GM12864 (cell line): Measurements from ENCODE around the gene GGT1.
"Not testable (repeated sequence)": the region's sequence is repeated elsewhere in the genome, so short reads cannot be mapped to it uniquely, and the experiment has no call there.

Experiments used
- DNase-seq: peaks from one replicate; pipeline ENCODE4 v3.0.0-alpha.2; 2011; ENCODE audit warnings: low read depth
- H3K4me3 ChIP-seq: 2 replicates; pipeline ENCODE4 v1.5.1; 2011; ENCODE audit warnings: mild to moderate bottlenecking, low read depth, low read length, control low read depth
- CTCF ChIP-seq: IDR thresholded peaks from 2 replicates; pipeline ENCODE4 v1.5.1; 2011; ENCODE audit warnings: low read depth, mild to moderate bottlenecking, moderate library complexity, low read length, control low read depth, inconsistent platforms; ENCODE audit errors: missing control alignments

The GGT1 gene

GRCh38 chr22:24602847-24603769, at the start of gene GGT1:
Gene GGT1 (plus strand): TSS chr22:24603193. CDS start chr22:24611082, 7,889 bp downstream.
- H3K4me3 ChIP-seq, DNase-seq: not testable (repeated sequence)

- TF ChIP-seq CTCF: no peak
- peak overlapping the region; percentile 82 for H3K4me3 ChIP-seq
- no peak for DNase-seq
Observed at GRCh38 chr22:24553597-24554312, 49.2 kb upstream of the GGT1 start.

GRCh38 chr22:24554313-24555164, 48.5 kb upstream of the GGT1 start, which contains the start of gene GUCD1:
Gene GUCD1 (minus strand): TSS chr22:24555138. CDS start chr22:24554991, 147 bp downstream.
- peak within 1 kb of the TSS; percentile 82 for H3K4me3 ChIP-seq
- TF ChIP-seq CTCF: no peak
- no peak for DNase-seq

- TF ChIP-seq CTCF: no peak
- peak within 1 kb of the TSS; percentile 82 for H3K4me3 ChIP-seq
- DNase-seq: peak; percentile 92
Observed at GRCh38 chr22:24555165-24556039, 47.6 kb upstream of the GGT1 start, which contains the start of gene SNRPD3. Gene SNRPD3 (plus strand): TSS chr22:24555999. CDS start chr22:24557675, 1,676 bp downstream.

- H3K4me3 ChIP-seq: no peak overlapping the region
- no peak for DNase-seq
- no peak for TF ChIP-seq CTCF
Observed at GRCh38 chr22:24559471-24559870, 43.5 kb upstream of the GGT1 start.

- TF ChIP-seq CTCF: no peak
- no peak for DNase-seq
- no peak overlapping the region for H3K4me3 ChIP-seq
Observed at GRCh38 chr22:24563246-24563645, 39.7 kb upstream of the GGT1 start.
